SKM-1 treated with dmso at 0.1 percent for 144 hours (cell line): ENCODE measurements around the gene SORBS1.

Source experiments
- DNase-seq: peaks from one replicate; lab custom pipeline; 2025; ENCODE audit not compliant: unreplicated experiment; lab: John Stamatoyannopoulos, UW

SORBS1 gene

DNA sequence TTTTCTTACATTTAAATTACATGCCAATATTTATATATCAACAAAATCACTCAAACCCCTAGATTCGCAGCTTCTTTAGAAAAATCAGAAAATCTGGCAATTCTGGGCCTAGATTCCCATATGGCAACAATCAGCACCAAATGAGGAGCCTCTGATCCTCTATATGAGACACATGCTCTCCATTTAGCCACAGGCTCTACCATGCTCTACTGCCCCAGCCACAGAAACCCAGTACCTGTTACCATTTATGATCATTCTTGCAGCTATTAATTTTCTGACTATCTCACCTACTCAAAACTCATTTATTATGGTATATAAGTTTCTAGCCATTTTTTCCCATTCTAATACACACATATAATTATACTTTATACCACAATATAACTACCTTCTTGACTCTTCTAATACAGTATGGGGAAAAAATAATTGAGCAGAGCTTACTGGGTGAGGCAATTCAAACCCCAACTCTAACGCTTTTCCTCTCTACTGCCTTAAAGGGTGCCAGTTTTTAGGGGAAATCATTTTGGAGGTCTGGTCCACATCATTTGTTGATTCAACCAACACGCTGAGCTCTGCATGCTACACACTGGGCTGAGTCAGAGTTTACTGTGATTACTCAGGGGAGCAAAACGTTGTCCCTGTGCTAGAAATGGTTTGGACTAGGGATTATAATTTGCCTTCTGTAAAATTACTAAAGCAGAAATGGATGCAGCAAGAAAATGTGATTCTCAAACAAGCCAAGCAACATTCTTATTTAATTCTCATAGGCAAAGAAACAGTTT lies 281.9 kb downstream of the SORBS1 start:
- DNase-seq, result no peak

DNA sequence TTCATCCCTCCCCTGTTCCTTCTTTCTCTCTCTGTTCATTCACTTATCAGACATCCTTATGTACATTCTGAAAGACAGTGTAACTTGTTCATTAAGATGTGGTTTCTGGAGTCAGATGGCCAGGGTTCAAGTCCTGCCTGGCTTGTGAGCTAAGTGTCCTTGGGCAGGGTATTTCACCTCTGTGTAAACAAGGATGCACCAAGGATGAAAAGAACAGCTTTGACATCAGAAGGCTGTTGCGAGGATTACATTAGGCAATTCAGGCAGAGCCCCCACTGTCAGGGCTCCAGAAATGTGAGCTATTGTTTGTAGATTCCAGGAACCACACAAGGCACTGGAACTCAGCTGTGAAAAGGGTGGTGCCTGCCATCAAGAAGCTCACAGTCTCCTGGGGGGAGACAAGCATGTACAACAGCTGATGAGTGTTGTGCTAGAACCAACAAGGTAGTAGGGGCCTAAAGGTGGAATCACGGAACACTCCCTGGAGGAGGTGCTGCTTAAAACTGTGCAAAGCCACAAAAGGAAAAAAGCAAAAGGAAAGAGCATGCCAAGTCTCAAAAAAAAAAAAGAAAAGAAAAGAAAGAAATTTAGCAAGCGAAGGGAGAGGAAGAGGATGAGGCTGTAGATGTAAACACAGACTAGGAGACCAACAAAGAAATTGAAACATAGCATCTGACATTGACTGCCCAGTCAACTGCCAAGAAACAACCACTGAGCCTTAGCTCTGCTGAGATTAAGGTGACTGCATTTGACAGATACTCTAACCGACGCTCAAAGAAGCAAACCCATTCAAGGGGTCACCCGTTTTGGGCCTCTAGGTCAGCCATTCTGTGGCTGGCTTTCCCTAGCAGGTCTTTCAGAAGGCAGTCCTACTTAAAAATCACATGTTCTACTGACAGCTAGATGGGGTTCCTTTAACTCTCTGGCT lies 282.8 kb downstream of the SORBS1 start:
- DNase-seq, result no peak

DNA sequence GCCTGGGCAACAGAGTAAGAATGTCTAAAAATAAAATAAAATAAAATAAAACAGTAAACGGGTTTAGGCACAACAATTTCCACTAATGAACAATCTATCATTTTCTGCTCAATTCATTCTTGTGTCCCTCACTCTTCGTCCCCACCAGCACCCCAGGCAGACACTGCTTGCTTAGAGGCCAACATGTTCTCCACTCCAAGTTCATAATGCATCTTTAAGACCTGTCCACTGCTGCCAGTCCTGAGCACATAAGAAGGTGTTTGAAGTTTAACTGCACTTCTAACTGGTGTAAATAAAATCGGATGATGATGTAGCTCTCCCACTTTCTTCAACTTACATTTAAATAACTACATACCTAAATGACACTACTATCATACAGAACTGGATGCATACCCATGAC lies 283.6 kb downstream of the SORBS1 start:
- no peak for DNase-seq

DNA sequence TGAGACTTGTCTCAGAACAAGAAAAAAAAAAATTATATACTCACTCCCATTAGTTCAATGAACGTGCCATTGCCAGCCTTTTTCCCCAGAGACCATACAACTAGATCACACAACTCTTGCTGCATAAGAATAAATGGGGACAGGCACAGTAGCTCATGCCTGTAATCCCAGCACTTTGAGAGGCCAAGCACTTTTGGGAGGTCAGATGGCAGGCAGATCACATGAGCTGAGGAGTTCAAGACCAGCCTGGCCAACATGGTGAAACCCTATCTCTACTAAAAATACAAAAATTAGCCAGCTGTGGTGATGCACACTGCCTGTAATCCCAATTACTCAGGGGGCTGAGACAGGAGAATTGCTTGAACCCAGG lies 284.0 kb downstream of the SORBS1 start:
- no peak for DNase-seq

DNA sequence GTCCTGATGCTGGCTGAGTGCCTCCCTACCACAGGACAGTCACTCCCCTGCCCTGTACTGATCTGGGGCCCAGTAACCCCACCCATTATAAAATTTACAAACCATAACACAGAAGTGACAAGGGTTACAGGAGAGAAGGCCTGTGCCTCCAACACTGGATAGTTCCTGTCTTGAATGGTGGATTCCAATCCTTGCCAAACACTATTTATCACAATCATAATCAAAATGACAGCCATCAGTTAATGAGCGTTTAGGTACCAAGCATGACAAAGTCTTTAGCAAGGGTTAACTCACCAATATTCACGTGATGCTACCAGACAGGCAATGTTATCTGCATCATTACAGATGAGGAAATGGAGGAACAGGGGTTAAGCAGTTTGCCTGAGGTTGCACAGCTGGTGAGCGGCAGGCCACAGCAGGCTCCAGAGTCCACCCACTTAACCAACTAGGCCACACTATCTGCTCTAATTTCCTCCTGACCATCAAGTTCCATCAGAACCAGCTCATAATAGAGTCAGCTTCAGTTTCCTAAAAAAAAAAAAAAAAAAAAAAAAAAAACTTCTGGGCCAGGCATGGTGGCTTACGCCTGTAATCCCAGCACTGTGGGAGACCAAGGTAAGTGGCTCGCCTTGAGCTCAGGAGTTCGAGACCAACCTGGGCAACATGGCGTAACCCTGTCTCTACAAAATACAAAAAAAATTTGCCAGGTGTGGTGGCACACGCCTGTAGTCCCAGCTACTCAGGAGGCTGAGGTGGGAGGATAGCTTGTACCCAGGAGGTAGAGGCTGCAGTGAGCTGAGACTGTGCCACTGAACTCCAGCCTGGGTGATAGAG lies 284.6 kb downstream of the SORBS1 start:
- no peak for DNase-seq

DNA sequence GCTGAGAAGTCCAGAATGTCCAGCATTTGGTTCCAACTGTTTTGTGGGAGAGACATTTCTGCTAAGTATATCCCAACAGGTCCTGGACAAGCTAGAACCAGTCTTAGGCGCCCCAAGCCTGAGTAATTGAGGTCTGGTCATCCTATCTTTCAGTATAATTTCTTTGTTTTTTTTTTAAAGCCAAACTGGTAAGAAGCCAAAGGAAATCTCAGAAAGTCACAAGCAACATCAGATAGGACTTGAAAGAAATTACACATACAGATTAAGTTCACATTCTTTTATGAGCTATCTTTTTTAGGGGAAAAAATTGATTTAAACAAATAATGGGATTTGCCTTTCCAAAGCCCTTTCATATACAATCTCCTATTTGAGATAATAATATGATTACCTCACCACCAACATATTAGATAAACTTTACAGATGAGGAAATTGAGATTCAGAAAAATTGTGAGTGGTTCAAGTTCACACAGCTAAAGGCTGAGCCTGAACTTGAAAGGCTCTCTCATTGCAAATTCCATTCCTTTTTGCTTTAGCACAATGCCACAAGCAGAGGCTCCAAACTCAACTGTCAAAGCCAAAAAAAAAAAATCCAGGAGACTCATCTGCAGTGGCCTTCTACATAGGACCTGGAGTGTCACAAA lies 285.3 kb downstream of the SORBS1 start:
- no peak for DNase-seq

DNA sequence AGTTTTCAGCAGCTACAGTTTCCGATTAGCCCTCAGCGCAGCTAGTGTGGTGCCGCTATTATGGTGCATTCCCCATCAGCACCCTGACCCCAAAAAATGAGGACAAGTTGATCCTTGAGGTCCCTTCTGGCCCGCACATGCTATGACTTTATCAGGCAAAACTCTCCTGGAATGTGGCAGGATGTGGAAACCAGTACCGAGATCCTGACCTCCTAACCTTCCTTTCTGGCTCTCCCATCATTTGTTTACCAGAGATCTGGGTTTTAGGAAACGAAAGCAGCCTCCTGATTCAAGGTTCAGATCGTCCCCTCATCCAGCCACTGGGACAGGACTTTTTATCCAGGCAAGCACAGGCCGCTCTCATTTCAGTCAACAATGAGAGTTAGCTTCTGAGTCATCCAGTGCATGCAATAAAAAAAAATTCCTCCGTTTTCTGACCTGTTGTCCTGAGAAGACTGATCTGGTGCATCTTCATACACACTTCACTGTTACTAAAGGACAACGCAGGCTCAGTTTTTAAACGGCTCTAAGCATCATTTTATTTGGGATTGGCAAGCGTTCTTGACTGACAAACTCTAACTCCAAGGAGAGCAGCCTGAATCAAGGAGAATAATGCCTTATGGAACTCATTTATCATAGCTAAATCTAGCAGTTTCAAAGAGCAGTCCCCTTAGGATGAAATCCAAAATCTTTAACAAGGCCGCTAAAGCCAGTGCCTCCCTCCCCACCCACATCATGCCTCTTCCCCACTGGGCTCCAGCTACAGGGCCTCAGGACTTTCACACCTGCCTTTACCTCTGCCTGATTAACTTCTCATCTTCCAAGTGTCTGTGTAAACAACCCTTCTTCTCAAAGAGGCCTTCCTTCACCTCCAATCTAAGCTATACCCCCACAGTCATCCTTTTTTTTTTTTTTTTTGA lies 287.5 kb downstream of the SORBS1 start:
- no peak for DNase-seq

DNA sequence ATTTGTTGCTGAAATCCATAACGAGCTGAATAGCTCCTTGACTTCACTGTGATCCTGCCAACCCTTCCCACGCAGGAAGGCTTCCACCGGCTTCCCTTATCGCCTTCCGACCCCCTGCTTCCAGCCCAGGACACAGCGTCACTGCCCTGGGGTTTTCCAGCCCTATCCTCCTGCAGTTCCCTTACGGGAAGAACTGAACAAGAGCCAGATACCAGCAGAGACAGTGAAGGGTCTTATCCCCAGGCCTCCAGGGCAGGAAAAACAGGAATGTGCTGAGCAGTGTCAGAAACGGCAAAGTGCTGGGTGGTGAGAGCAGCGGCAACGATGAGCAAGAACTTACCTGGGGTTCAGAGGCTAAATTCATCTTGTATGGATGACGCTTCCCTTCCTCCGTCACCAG lies 292.7 kb downstream of the SORBS1 start:
- DNase-seq, result no peak

DNA sequence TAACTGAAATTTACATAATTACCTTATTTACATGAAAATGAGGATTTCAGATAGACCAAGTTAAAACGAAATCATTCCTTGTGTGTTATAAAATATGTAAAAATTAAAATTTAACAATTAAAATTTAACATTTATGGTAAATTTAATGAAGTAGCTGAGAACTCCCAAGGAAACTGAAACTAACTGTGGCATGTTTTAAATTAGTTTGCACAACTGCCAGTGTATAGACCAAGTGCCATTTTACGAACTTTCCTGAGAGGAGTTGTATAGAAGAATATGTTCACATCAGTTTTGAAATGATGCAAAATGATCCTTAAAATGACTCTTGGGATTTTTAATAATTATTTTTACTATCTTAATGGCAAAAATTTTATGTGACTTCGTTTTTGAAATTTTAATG lies 293.9 kb downstream of the SORBS1 start:
- no peak for DNase-seq

DNA sequence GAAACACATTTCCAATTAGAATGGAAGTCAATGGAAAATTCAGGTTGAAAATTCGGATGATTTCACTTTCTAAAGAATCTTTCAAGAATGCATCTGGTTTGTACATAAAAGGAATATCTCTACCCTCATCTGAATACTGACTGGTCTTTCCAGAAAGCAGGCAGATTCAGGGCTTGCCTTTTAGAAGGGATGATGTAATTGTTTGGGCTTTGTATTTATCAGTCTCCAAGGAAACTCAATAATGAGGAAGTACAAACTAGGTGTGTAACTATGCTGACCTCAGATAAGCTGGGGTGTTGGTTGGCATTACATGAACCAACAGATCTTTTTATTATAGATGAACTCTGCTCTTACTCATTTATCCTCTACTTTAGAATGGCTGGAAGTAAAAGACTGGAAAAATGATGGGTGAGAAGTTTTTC lies 294.5 kb downstream of the SORBS1 start:
- peak; percentile 80 for DNase-seq

DNA sequence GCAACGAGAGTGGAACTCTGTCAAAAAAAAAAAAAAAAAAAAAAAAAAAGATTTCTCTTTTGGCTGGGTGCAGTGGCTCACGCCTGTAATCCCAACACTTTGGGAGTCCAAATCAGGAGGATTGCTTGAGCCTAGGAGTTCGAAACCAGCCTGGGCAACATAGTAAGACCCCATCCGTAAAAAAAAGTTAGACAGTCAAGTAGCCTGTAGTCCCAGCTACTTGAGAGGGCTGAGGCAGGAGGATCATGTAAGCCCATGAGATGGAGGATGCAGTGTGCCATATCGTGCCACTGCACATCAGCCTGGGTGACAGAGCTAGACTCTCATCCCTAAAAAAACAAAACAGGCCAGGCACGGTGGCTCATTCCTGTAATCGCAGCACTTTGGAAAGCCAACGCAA lies 295.6 kb downstream of the SORBS1 start:
- DNase-seq, result no peak

DNA sequence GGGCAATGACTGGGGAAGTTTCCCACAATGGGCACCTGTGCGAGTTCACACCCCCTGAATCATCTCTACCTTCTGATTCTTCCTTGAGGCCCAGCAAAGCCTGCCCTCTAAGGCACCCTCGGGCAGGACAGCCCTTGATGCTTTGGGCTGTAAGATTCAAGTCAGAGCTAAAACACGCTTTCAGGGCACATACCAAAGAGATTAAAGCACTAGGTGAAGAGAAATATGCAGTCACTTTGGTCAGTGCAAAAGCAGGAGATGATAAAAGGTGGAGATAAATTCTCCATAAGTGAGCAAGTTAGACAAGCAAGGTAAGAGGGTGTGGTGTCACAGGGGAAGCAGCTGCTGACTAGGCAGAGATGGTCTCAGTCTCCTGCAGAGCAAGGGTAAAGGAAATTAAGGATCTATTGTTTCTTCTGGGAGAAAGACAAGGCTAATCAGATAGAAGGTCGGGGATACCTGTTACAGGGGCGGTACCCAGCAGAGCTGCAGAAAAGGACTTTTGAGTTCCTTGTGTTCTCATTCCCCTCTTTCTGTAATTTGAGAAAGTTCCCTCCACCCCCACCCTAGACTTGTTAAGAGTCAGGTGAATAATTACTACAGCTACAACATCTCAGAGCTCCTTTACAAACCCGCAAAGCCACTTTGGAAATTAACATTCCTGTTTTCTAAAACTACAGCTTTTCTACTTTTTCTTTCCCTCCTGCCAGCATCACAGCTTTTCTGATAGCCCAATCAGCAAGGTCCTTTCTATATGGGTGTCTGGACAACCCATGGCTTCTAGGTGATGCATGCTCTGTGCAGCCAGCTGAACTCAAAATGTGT lies 296.7 kb downstream of the SORBS1 start:
- no peak for DNase-seq

DNA sequence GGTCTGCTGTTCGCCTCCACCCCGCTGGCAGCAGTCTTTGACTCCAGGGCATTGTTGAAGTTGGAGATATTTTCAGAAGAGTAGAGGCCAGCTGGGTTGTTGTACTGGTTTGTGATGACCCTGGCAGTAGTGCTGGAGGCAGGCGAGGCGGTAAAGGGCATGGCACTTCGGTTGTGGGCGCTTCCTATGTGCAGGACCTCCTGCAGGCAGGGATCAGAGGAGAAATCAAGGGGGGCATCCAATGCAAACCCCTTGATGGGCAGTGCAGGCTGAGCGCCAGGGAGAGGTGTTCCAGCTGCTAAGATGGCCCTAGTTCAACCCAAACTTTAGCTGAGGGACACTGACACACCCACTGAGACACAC lies 297.3 kb downstream of the SORBS1 start:
- DNase-seq, result no peak

DNA sequence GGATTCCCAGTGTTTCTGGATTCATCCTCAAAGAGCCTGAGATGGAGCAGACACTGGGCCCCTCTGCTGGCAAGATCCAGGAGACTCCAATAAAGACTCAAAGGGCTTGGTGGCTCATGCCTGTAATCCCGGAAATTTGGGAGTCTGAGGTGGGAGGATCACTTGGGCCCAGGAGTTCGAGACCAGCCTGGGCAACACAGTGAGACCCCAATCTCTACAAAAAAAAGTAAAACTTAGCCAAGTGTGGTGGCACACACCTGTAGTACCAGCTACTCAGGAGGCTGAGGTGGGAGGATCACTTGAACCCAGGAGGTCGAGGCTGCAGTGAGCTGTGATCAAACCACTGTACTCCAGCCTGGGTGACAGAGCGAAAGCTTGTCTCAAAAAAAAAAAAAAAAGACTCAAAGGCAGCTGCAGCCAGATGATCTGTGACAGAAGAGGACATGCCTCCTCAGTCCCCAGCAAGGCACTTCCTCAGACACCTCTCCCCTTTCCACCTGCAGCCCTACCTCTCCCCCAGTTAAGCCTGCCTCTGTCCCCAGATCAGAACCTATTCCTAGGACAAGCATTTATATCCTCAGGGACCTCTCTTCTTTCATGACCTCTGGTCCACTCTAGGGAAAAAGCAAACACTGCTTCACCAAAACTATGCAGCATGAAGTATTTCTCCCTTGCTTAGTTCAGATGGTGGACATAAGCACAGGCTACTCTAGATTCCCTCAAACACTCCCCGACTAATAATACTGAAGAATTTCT lies 298.2 kb downstream of the SORBS1 start:
- no peak for DNase-seq

DNA sequence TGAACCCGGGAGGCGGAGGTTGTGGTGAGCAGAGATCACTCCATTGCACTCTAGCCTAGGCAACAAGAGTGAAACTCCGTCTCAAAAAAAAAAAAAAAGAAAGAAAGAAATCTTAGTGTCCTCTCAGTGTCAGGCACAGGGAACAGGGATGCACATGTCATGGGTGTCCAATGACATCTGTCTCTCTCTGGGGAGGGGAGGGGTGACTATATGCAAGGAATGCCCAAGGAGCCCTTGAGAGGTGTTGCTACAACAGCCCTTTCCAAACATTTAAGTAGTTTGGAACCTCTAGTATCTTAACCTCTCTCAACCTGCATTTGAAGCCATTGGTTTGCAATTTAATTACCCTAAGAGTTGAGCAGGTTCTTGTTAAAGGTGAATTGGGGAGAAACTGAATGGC lies 299.2 kb downstream of the SORBS1 start:
- no peak for DNase-seq
